Measurements from ENCODE around the gene MRPL58. TPM values are rescaled to one million over a fixed set of nuclear protein-coding genes. Genes with fewer than 3 reads are reported as not detected.

MRPL58 gene
- total and polyA plus RNA-seq, 2 donors (not counting 1 experiment from before 2014, with no cell fraction given), result 20.8 to 21.6 TPM

GRCh38 chr17:75063626-75064025 lies 51.2 kb downstream of the MRPL58 start:
- H3K4me1 ChIP-seq (ENCODE audit: control insufficient read depth in 2 of 2, insufficient read depth in 2 of 2, low read length in 2 of 2), result no peaks in the 10 kb centered on the region
- WGBS (ENCODE audit: insufficient coverage), result 94% methylated on average over 2 of the region's 3 CpGs
- ChIA-PET CTCF (interaction anchor here (1.1 kb wide), 1 partner anchor 104 kb away, joined by 3 read pairs; no protein-coding TSS in a partner anchor), POLR2A (interaction anchor here (0.6 kb wide), 1 partner anchor 1001 kb away, joined by 10 read pairs; no protein-coding TSS in a partner anchor)
- intact Hi-C loops (cut with micrococcal nuclease), result no loop called here
- H3K9me3 Mint-ChIP-seq (ENCODE audit: insufficient read depth), result no peaks in the 10 kb centered on the region
- no peak for ATAC-seq (ENCODE audit: low read depth)
- H3K27me3 ChIP-seq (replicated peaks in 1 of 4; ENCODE audit: control extremely low read depth in 1 of 4, control insufficient read depth in 3 of 4, insufficient read depth in 4 of 4, low read length in 3 of 4), result no peaks in the 10 kb centered on the region
- H3K36me3 ChIP-seq (replicated peaks in 1 of 2; ENCODE audit: control extremely low read depth in 1 of 2, control insufficient read depth in 1 of 2, extremely low read depth in 1 of 2, insufficient read depth in 2 of 2, low read length in 1 of 2), result peaks cover 0 to 54% of the 10 kb centered on the region in 2 experiments
- no peak overlapping the region for H3K4me3 ChIP-seq (ENCODE audit: control extremely low read depth in 1 of 5, extremely low read depth in 1 of 5, insufficient read depth in 1 of 5, low read depth in 2 of 5, low read length in 4 of 5)
- no peak overlapping the region for H3K9ac ChIP-seq (ENCODE audit: low read length)
- no peak overlapping the region for H3K4me2 ChIP-seq (replicated peaks; ENCODE audit: low read depth, low read length, poor library complexity, severe bottlenecking)
- no peaks in the 10 kb centered on the region for H3K27me3 Mint-ChIP-seq
- no peak overlapping the region for H3K4me3 Mint-ChIP-seq
- H3K27ac Mint-ChIP-seq, result no peak overlapping the region
- no peak for TF ChIP-seq EZH2 (IDR thresholded peaks at IDR 0.05; ENCODE audit: borderline replicate concordance, insufficient read depth, low read depth, low read length, poor library complexity, severe bottlenecking)
- no peak for TF ChIP-seq CTCF (IDR thresholded peaks at IDR 0.05)
- no peak overlapping the region for H3K27ac ChIP-seq (ENCODE audit: low read length in 2 of 2)
- DNase-seq, result no peak
- no peaks in the 10 kb centered on the region for H4K20me1 ChIP-seq (ENCODE audit: control insufficient read depth, insufficient read depth, low read length, poor library complexity, severe bottlenecking)
- H3K79me2 ChIP-seq (ENCODE audit: control insufficient read depth, insufficient read depth, low read length), result no peaks in the 10 kb centered on the region
- no peak overlapping the region for H2AFZ ChIP-seq (ENCODE audit: insufficient read depth, low read depth, low read length, poor library complexity, severe bottlenecking)
- H3K4me1 Mint-ChIP-seq, result no peaks in the 10 kb centered on the region
- no peaks in the 10 kb centered on the region for H3K9me3 ChIP-seq (ENCODE audit: control extremely low read depth in 1 of 3, control insufficient read depth in 2 of 3, insufficient read depth in 1 of 3, low read length in 2 of 3)

DNA sequence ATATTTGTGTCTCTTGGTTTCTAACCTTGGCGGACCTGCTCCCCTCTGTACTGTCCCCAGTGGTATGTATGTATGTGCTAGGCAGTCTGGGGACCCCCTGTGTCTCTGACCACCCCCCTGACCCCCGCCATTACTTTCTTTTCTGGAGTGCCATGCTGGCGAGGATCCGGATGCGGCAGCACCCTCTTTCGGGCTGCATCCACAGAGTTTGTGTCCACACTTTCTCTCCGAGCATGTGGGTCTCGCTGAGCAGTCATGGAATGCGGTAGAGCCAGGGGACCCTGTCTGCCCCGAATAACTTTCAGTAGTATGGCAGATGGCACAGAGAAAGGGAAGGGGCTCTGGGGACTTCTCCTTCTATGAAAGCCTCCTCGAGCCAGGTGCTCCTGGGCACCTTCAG lies 51.6 kb downstream of the MRPL58 start:
- 98% methylated on average over 11 of the region's 11 CpGs for WGBS (ENCODE audit: insufficient coverage)
- Histone ChIP-seq H3K4me2 (replicated peaks; ENCODE audit: low read depth, low read length, poor library complexity, severe bottlenecking) (no peak overlapping the region), H3K36me3 (replicated peaks in 1 of 2; ENCODE audit: control extremely low read depth in 1 of 2, control insufficient read depth in 1 of 2, extremely low read depth in 1 of 2, insufficient read depth in 2 of 2, low read length in 1 of 2) (peaks cover 0 to 54% of the 10 kb centered on the region in 2 experiments), H3K27ac (ENCODE audit: low read length in 2 of 2) (no peak overlapping the region), H4K20me1 (ENCODE audit: control insufficient read depth, insufficient read depth, low read length, poor library complexity, severe bottlenecking) (no peaks in the 10 kb centered on the region), H3K79me2 (ENCODE audit: control insufficient read depth, insufficient read depth, low read length) (no peaks in the 10 kb centered on the region), H3K27me3 (replicated peaks in 1 of 4; ENCODE audit: control extremely low read depth in 1 of 4, control insufficient read depth in 3 of 4, insufficient read depth in 4 of 4, low read length in 3 of 4) (no peaks in the 10 kb centered on the region), H3K4me3 (ENCODE audit: control extremely low read depth in 1 of 5, extremely low read depth in 1 of 5, insufficient read depth in 1 of 5, low read depth in 2 of 5, low read length in 4 of 5) (no peak overlapping the region), H2AFZ (ENCODE audit: insufficient read depth, low read depth, low read length, poor library complexity, severe bottlenecking) (no peak overlapping the region), H3K4me1 (ENCODE audit: control insufficient read depth in 2 of 2, insufficient read depth in 2 of 2, low read length in 2 of 2) (no peaks in the 10 kb centered on the region), H3K9me3 (ENCODE audit: control extremely low read depth in 1 of 3, control insufficient read depth in 2 of 3, insufficient read depth in 1 of 3, low read length in 2 of 3) (no peaks in the 10 kb centered on the region), H3K9ac (ENCODE audit: low read length) (no peak overlapping the region)
- intact Hi-C loops (cut with micrococcal nuclease), result no loop called here
- DNase-seq, result no peak
- no peak for ATAC-seq (ENCODE audit: low read depth)
- ChIA-PET CTCF (interaction anchor here (0.9 to 1.1 kb wide), 2 partner anchors 101 to 104 kb away, joined by 3 read pairs; no protein-coding TSS in a partner anchor), POLR2A (no interaction called here)
- no peaks in the 10 kb centered on the region for H3K4me1 Mint-ChIP-seq
- no peak overlapping the region for H3K4me3 Mint-ChIP-seq
- H3K27me3 Mint-ChIP-seq, result no peaks in the 10 kb centered on the region
- TF ChIP-seq EZH2 (IDR thresholded peaks at IDR 0.05; ENCODE audit: borderline replicate concordance, insufficient read depth, low read depth, low read length, poor library complexity, severe bottlenecking) (no peak), CTCF (IDR thresholded peaks at IDR 0.05) (no peak)
- H3K9me3 Mint-ChIP-seq (ENCODE audit: insufficient read depth), result no peaks in the 10 kb centered on the region
- no peak overlapping the region for H3K27ac Mint-ChIP-seq

Data from B cell (primary cell).